Epithelial cell of proximal tubule (primary cell): ENCODE data around the gene FAM78A. TPM values are rescaled to one million over a fixed set of nuclear protein-coding genes. Genes with fewer than 3 reads are reported as not detected.
"Not testable (repeated sequence)": the region's sequence is repeated elsewhere in the genome, so short reads cannot be mapped to it uniquely, and the experiment has no call there.

Experiments used
- DNase-seq: peaks from one replicate; pipeline ENCODE4 v3.0.0-alpha.2; 2011; ENCODE audit warnings: low read depth
- H3K4me3 ChIP-seq: 2 replicates; pipeline ENCODE4 v1.5.1; 2011; ENCODE audit warnings: low read depth, mild to moderate bottlenecking, low read length
- total RNA-seq: library from RNA; depleted of rRNA; stranded (reverse); fragments of >200 nt; gene quantifications from 2 replicates; pipeline ENCODE4 v1.2.3, GENCODE V29; 2015
- TF ChIP-seq, protein P1 (sequence below): conservative IDR thresholded peaks from 2 replicates; pipeline ENCODE4 v1.5.1; 2012; ENCODE audit warnings: low read depth, mild to moderate bottlenecking, low read length

FAM78A gene
- total RNA-seq, 1 donor from 2014 or later: under 0.01 TPM

DNA sequence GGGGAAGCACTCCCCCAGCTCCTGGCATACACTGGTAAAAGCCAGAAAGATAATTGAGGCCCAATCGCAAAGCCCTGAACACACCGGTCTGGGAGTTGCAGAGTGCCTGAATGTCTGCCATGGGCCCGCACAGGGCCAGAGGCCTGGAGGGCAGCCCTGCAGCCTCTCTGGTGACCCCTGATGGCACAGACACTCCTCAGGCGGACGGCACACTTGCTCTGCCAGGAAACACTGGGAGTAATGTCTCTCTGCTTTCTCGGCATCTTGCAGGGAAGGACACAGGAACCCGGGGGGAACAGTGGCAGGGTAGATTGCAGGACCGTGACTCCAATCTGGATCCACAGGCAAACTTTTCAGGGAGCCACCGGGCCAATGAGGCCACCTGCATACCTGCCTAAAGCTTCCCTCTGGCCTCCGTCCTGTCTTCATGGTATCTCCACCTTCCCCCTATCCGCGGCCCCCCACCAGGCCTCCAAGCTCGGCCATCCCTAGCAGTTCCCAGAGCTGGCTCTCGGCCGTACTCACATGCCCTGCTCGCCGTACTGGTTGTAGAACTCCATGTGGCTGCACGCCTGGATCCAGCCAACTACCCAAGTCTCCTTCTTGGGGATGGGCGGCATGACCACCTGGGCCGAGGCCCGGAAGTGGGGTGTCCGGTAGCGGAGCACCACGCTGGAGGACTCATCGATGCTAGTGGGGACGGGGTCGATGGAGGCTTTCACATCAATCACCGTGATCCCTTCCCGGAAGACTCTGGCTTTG lies 797 bp downstream of the FAM78A start:
- no peak for DNase-seq
- H3K4me3 ChIP-seq: no peak overlapping the region
- TF ChIP-seq, protein P1, sequence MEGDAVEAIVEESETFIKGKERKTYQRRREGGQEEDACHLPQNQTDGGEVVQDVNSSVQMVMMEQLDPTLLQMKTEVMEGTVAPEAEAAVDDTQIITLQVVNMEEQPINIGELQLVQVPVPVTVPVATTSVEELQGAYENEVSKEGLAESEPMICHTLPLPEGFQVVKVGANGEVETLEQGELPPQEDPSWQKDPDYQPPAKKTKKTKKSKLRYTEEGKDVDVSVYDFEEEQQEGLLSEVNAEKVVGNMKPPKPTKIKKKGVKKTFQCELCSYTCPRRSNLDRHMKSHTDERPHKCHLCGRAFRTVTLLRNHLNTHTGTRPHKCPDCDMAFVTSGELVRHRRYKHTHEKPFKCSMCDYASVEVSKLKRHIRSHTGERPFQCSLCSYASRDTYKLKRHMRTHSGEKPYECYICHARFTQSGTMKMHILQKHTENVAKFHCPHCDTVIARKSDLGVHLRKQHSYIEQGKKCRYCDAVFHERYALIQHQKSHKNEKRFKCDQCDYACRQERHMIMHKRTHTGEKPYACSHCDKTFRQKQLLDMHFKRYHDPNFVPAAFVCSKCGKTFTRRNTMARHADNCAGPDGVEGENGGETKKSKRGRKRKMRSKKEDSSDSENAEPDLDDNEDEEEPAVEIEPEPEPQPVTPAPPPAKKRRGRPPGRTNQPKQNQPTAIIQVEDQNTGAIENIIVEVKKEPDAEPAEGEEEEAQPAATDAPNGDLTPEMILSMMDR: no peak

DNA sequence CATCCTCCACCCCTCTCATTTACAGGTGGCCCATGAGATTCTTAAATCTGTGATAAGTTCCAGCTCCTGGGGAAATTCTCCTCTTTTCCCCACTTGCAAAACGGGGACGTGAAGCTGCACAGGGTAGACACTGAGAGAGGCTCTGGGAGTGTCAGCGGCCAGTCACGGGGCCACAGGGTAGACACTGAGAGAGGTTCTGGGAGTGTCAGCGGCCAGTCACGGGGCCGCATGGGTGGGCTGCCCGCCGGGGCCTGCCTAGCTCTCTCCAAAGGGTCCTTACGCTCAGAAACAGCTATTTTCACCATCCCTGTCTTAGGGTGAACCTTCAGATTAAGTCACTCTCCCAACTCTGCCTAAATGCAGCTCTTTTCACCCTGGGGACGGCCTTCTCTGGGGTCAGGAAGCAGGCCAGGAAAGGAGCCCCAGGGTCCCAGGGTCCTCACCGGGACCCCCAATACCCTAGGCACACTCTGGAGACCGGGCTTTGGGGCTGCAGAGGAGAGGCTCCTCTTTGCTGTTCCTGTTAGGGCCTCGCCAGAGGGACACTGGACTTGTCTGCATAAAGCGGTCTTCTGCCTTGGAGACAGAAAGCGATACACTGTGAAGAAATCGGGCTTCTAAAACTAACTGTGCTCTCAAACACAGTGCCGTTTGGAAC lies 1.5 kb downstream of the FAM78A start:
- DNase-seq: no peak
- H3K4me3 ChIP-seq: no peak overlapping the region
- TF ChIP-seq, protein P1: no peak

DNA sequence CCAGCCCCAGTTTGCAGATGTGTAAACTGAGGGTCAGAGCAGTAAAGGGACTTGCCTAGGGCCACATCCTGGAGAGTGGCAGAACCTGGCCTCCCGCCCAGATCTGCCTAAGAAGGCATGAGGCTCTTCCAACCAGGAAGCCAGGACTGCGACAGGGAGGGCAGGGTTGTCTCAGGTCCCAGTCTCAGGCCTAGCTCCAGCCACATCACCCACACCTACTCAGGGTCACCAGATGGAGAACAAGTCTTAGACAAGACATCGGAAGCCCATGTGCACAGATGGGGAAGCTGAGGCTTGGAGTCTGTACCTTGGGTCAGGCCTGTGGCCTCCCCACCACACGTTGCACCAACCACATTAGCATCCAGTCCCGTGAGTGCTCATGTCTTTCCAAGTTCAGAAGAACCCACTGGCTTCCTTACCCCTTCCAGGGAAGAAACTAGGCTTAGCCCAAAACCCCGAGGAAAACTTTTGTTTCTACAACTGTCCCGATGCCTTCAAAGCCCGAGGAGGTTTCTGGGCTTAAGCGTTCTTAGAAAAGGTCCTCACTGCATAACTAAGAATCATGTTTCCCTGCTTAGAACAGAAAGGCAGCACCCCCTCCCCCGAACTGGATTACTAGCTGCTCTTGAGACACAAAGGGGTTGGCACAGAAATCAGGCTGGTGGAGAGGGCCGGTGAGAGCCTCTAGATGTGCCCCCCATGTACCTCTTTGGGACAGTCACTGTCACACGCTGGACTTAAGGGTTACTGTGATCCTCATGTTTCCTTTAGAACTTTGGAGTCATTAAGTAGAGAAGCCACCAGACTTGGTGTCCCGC lies 2.2 kb downstream of the FAM78A start:
- no peak for DNase-seq
- TF ChIP-seq, protein P1: no peak
- H3K4me3 ChIP-seq: no peak overlapping the region

DNA sequence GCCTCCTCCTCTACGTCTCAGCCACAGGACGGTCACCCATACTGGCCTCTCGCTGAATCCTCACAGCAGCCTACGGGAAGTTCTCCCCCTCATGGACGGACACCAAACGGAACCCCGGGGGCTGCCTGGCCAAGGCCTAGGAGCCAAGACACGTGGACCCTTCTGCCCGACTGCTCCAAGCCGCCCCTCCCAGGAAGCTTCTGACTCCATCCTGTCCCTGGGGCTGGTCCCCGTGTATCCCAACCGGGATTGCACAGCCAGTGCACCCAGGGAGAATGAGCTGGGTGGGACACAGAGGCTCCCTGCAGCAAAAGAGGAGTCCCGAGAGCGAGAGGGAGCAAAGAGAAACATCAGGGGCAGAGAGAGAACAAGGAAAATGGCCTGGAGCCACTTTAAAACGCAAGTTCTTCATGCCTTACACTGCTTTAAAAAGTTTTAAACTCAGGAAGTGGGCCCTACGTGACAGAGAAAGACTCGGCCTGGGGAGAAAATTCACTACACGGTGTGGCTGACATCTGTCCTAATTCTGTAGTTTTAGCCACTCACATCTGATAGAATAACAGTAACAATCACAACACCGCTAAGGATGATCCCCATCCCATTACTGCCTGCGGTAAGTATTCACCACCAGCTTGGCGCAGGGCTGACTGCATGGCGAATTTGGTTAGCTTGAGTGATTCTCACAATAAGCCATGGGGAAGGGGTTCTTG lies 3.0 kb downstream of the FAM78A start:
- DNase-seq: no peak
- TF ChIP-seq, protein P1: no peak
- H3K4me3 ChIP-seq: no peak overlapping the region

DNA sequence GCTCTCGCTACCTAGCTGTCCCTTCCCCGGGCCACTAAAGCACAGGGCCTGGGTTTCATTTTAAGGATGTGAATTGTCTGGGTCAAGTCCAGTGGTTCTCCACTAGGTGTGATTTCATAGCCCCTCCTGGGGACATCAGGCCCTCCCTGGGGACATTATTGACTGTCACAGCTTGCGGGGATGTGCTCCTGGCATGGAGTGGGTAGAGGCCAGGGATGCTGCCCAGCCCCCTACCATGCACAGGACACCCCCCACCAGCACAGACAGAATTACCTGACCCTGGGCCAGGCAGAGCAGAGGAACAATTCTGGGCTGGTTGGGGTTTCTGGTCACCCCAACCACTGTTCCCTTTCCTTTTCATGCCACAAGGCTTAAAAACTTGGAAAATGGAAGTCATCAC lies 4.1 kb downstream of the FAM78A start:
- TF ChIP-seq, protein P1: no peak
- no peak overlapping the region for H3K4me3 ChIP-seq
- DNase-seq: no peak

DNA sequence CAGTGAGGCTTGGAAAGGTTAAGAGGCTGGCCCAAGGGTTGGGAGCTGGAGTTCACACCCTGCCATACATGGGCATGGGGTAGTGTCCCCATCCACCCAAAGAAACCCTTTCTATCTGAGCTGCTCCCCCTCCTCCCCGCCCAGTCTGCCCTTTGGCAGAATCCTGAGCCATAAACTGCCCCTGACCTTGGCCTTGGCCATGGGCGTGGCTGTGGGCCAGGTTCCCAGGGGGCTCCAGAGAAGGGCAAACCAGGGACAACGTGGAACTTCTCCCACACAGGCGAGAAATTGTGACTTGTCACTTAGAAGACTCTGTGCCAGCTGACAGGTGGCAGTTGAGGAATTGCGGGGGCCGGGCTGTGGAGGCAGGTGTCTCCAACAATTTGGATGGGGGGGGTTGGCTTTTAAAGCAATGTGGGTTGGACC lies 4.8 kb downstream of the FAM78A start:
- DNase-seq: no peak
- H3K4me3 ChIP-seq: no peak overlapping the region
- TF ChIP-seq, protein P1: no peak

DNA sequence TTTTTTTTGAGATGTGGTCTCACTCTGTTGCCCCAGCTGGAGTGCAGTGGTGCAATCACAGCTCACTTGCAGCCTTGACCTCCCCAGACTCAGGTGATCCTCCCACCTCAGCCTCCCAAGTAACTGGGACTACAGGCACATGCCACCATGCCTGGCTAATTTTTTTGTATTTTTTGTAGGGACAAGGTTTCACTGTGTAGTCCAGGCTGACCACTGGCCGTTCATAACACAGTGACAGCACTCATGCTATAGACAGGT lies 5.4 kb downstream of the FAM78A start:
- DNase-seq, H3K4me3 ChIP-seq: not testable (repeated sequence)
